HG03354 (cell line): Measurements from ENCODE around the gene CALML3.

Source experiments
- ATAC-seq: cut with Tn5 transposase; IDR thresholded peaks from one replicate; pipeline ENCODE4 v1.9.1; 2021; ENCODE audit warnings: mild to moderate bottlenecking; ENCODE audit not compliant: unreplicated experiment, poor library complexity, severe bottlenecking

Gene CALML3

GRCh38 chr10:5490698-5491464 is 33.9 kb upstream of the CALML3 start:
- no peak for ATAC-seq

- no peak for ATAC-seq
Measured at GRCh38 chr10:5491477-5491876, 33.3 kb upstream of the CALML3 start.

- ATAC-seq = no peak
Measured at GRCh38 chr10:5492322-5492855, 32.4 kb upstream of the CALML3 start.

- no peak for ATAC-seq
Measured at GRCh38 chr10:5492929-5493576, 31.7 kb upstream of the CALML3 start.

DNA sequence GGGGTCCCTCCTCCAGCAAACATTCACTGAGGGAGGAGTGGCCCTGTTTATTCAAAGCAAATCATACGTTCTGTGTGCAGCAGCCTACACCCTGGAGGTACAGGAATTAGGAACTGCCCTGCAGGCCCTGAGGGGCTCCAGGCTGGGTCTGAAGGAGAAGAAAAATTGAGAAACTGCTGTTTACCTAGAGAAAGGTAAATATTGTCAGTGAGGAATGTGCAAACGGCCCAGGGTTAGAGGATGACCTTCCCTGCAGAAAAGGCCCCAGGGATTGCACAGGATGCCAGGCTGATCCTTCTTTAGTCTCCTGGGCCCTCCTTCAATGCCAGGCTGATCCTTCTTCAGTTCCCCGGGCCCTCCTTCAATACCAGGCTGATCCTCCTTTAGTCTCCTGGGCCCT is 31.1 kb upstream of the CALML3 start:
- ATAC-seq = no peak

DNA sequence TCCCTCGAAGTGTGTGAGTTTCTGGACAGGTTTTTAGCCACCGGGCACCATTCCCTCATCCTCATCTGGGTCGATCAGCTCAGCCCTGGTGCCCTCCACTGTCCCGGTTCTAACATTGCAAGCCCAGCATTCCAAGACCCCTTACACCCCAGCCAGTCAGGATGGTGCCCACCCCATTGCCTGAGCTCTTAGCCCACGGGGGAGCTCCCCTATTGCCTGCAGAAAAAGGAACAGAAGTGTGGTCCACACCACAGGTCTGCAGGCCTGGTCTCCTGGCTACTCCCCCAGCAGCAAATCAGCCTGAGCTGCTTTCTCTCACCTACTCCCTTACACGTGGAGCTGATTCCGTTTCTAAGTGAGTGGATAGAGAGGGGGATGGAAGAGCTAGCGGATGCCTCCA is 30.1 kb upstream of the CALML3 start:
- no peak for ATAC-seq

DNA sequence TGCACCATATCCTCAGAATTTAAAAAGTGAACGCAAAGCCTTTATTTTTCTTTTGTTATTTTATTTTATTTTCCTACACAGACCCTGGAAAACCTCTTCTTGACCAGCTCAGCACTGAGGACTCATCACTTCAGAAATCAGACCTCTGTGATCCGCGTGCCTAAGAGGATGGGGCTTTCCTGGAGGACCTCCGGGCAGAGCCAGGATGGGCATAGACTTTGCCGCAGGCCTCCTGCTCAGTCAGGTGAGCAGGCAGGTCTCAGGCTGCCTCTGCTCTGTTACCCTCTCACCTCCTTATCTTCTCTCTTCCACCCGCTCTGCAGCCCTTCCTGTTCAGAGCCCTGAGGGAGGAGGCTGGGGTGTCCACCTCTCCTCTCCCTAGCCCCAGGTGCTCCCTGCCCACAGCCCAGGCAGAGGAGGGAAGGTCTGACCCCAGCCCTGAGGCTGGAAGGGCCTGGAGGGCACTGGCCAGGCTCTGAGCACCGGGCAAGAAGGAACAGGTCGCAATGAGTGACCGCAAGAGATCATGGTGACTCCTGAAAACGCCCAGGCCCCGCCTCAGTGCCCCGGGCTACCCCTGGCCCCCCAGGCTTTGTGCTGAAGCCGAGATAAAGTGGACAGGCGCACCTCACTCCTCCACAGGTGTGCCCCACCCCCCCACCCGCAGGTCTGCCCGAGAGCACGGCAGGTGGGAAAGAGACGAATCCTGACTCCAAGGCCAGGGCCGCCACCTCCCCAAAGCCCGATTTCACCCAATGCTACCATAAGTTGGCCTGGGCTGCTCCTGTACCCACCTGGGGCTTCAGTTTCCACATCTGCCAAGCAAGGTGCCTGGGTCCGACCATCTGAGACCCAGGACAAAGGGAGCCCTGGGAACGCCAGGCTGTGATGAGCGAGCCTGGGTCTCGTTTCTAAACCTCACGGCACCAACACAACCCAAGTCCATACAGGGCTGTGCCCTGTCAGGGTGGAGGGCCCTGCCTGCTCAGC is 28.2 kb upstream of the CALML3 start:
- no peak for ATAC-seq

GRCh38 chr10:5497289-5497688 is 27.5 kb upstream of the CALML3 start:
- no peak for ATAC-seq

- no peak for ATAC-seq
Measured at GRCh38 chr10:5497948-5498730, 26.6 kb upstream of the CALML3 start.

DNA sequence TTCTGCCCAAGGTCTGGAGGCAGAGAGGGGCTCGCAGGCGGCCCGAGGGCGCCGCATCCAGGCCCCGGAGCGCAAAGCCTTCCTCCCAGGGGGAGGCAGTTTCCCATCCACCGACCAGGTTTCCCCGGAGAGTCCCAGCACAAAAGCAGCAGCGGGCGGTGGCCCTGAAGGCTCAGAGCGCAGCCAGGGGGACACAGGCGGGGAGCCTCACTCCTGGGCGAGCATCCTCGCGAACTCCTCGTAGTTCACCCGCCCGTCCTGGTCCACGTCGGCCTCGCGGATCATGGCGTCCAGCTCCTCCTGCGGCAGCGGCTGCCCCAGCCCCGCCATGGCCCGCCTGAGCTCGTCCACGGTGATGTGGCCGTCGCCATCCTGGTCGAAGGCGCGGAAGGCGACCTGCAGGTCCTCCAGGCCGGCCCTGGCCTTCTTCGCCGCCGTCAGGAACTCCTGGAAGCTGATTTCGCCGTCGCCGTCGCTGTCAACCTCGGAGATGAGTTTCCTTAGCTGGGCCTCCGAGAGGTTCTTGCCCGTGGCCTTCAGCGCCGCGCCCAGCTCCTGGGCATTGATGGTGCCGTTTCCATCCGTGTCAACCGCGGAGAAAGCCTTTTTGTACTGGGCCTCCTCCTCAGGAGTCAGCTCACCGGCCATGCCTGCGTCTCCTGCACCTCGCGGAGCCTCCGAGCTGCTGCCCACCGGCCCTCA is 25.8 kb upstream of the CALML3 start:
- no peak for ATAC-seq

- ATAC-seq = no peak
Measured at GRCh38 chr10:5499493-5500140, 25.1 kb upstream of the CALML3 start, which contains the start of gene CALML5. Gene CALML5, minus strand, starts transcription at chr10:5499570. Its CDS starts 132 bp downstream, at chr10:5499438.

DNA sequence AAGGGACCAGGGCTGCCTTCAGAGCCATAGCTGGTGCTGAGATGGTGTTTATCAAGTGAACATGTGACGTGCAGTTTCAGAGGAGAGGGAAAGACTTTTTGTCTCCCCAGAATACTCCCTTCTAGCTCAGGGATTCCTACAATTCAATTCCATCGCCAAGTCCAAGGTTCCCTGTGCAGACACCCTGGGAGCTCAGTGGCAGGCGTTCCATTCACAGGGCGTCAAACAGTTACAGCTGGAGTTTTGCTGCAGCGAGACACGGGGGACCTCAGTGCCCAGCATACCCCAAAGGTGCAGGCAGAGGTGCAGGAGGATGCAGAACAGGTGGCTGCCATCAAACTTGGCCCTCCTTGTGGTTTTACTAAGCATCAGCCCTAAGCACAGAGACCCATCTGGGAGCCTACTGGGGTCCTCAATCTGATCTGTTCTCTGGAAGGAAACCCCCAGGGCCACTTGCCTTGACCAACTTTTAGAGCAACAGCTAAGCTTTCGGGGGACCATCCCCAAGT is 24.5 kb upstream of the CALML3 start:
- no peak for ATAC-seq

DNA sequence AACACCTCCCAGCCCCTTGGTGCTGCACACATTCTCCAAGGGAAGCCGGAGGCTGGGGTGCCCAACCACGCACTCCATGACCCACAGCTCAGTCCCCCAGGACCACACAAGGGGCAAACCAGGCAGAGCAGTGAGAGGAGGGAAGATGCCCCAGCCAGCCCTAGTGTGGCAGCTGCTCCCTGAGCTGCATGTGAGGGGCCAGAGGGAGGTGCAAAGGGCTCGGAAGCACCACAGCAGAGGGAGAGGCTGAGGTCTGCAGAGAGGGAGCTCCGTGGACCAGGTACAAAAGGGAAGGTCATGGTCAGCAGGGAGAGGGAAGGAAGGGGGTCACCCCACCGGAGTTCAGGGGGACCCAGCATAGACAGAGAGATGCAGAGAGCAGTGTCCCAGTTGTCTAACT is 23.9 kb upstream of the CALML3 start:
- no peak for ATAC-seq

DNA sequence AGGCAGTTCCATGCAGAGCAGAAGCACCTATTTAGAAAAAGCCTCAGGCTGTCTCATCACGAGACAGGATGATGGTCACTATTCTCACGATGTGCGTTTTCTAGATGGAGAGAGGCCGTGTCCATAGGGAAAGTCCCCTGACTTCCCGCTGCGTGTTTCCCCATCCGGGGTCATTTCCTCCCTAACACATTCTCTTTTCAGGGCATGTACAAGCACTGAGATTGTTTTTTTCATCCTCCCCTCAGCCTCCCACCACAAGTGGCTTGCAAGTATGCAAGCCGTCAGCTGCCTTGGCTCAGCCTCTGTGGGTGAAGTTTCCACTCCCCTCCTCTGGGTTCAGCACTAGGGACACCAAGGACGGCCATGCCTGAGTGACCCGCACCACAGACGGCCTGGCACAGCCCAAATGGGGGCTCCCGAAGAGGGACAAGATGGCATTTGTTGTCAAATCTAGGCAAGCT is 22.7 kb upstream of the CALML3 start:
- ATAC-seq = no peak

GRCh38 chr10:5502571-5503476 is 21.9 kb upstream of the CALML3 start:
- no peak for ATAC-seq

DNA sequence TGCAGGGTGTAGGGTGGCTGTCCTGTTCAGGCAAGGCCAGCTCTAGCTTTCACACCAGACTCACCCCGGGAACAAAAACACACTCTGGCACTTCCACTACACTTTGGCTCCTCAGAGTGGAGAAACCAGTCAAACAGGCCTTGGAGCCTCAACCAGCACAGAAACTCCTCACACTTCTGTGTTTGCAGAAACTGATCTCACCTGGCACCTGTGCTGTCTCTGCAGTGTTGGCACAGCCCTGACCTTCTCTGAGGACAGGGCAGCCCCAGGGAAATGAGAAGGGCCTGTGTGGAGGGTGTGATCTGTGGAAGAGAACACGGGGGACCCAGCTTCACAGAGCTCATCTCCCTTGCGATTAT is 21.3 kb upstream of the CALML3 start:
- no peak for ATAC-seq
